Mucosa of gallbladder (tissue), 1 donor: ENCODE results near the gene FBXO21. TPM values are rescaled to one million over a fixed set of nuclear protein-coding genes. Genes with fewer than 3 reads are reported as not detected.
A peak's percentile ranks its signal among the peaks of the same experiment; 100 is the strongest.
"Not testable (repeated sequence)": the region's sequence is repeated elsewhere in the genome, so short reads cannot be mapped to it uniquely, and the experiment has no call there.

Experiments used
- DNase-seq: peaks from one replicate; pipeline ENCODE4 v3.0.0-alpha.2; 2020; ENCODE audit warnings: low spot score
- total RNA-seq: library from RNA; stranded (reverse); gene quantifications from one replicate; pipeline ENCODE4 v1.2.1, GENCODE V29; 2021
- donor health status: DM: no; HTN: no; CAD: no.

FBXO21 gene
- total RNA-seq, 1 donor from 2014 or later = 69.4 TPM

GRCh38 chr12:117199956-117200744 is 9.9 kb upstream of the FBXO21 start:
- DNase-seq = not testable (repeated sequence)

GRCh38 chr12:117196334-117196733 is 6.1 kb upstream of the FBXO21 start:
- DNase-seq = not testable (repeated sequence)

GRCh38 chr12:117195027-117195426 is 4.8 kb upstream of the FBXO21 start:
- DNase-seq = not testable (repeated sequence)

GRCh38 chr12:117193903-117194302 is 3.6 kb upstream of the FBXO21 start:
- no peak for DNase-seq

- DNase-seq = not testable (repeated sequence)
Observed at GRCh38 chr12:117192581-117192980, 2.3 kb upstream of the FBXO21 start.

GRCh38 chr12:117192057-117192456 is 1.8 kb upstream of the FBXO21 start:
- DNase-seq = no peak

GRCh38 chr12:117189725-117190209 is 503 bp downstream of the FBXO21 start:
- DNase-seq = peak; percentile 38

GRCh38 chr12:117188961-117189724 is 1.1 kb downstream of the FBXO21 start:
- peak; percentile 13 for DNase-seq

- no peak for DNase-seq
Observed at GRCh38 chr12:117188121-117188665, 2.1 kb downstream of the FBXO21 start.

- no peak for DNase-seq
Observed at GRCh38 chr12:117187421-117187820, 2.8 kb downstream of the FBXO21 start.

- DNase-seq = no peak
Observed at GRCh38 chr12:117182866-117183265, 7.4 kb downstream of the FBXO21 start.

- DNase-seq = not testable (repeated sequence)
Observed at GRCh38 chr12:117181468-117181843, 8.8 kb downstream of the FBXO21 start.

- DNase-seq = no peak
Observed at GRCh38 chr12:117180758-117181467, 9.4 kb downstream of the FBXO21 start.

GRCh38 chr12:117178745-117179144 is 11.5 kb downstream of the FBXO21 start:
- no peak for DNase-seq

- no peak for DNase-seq
Observed at GRCh38 chr12:117178301-117178700, 12.0 kb downstream of the FBXO21 start.

- DNase-seq = no peak
Observed at GRCh38 chr12:117172168-117172567, 18.1 kb downstream of the FBXO21 start.

- DNase-seq = no peak
Observed at GRCh38 chr12:117171499-117172162, 18.6 kb downstream of the FBXO21 start.

- DNase-seq = no peak
Observed at GRCh38 chr12:117169548-117169947, 20.7 kb downstream of the FBXO21 start.

GRCh38 chr12:117168976-117169375 is 21.3 kb downstream of the FBXO21 start:
- no peak for DNase-seq

GRCh38 chr12:117167769-117168168 is 22.5 kb downstream of the FBXO21 start:
- no peak for DNase-seq

GRCh38 chr12:117166107-117166506 is 24.2 kb downstream of the FBXO21 start:
- DNase-seq = no peak
